Measurements from ENCODE around the gene CDX4. TPM values are rescaled to one million over a fixed set of nuclear protein-coding genes. Genes with fewer than 3 reads are reported as not detected.
"Not testable (repeated sequence)": the region's sequence is repeated elsewhere in the genome, so short reads cannot be mapped to it uniquely, and the experiment has no call there.

Gene CDX4
- total and polyA plus RNA-seq, 4 donors: not detected

- TF ChIP-seq CTCF (IDR thresholded peaks at IDR 0.05; ENCODE audit: control extremely low read depth, extremely low read depth): no peak
- peak in 1 of 3 donors; percentile 3 for DNase-seq
- H3K27ac ChIP-seq (ENCODE audit: low read depth in 1 of 2, low read length in 1 of 2): no peak overlapping the region
- peaks cover 0 to 8% (median 0%) of the 10 kb centered on the region in 4 donors for H3K9me3 ChIP-seq (ENCODE audit: control insufficient read depth in 4 of 4, insufficient read depth in 3 of 4, low read length in 3 of 4)
- no peaks in the 10 kb centered on the region for H3K36me3 ChIP-seq (ENCODE audit: control insufficient read depth in 4 of 4, insufficient read depth in 4 of 4, low read length in 4 of 4)
- WGBS, 2 donors: 86 to 98% methylated on average over 4 of the region's 4 CpGs
- no peaks in the 10 kb centered on the region for H3K4me1 ChIP-seq (ENCODE audit: control insufficient read depth in 5 of 5, insufficient read depth in 5 of 5, low read length in 5 of 5)
- no peak overlapping the region for H3K4me3 ChIP-seq
- no peak overlapping the region for H3K9ac ChIP-seq (ENCODE audit: insufficient read depth in 1 of 2, low read length in 2 of 2)
- ATAC-seq (ENCODE audit: insufficient read depth, low FRiP score): no peak
- no peaks in the 10 kb centered on the region for H3K27me3 ChIP-seq (ENCODE audit: control insufficient read depth in 3 of 3, insufficient read depth in 3 of 3, low read length in 2 of 3)
Observed at GRCh38 chrX:73478961-73479360, 32.1 kb downstream of the CDX4 start.

GRCh38 chrX:73481521-73481920, 34.7 kb downstream of the CDX4 start:
- WGBS, 2 donors: 70 to 76% methylated on average over 2 of the region's 2 CpGs
- TF ChIP-seq CTCF (IDR thresholded peaks at IDR 0.05; ENCODE audit: control extremely low read depth, extremely low read depth): no peak
- Histone ChIP-seq H3K36me3 (ENCODE audit: control insufficient read depth in 4 of 4, insufficient read depth in 4 of 4, low read length in 4 of 4) (no peaks in the 10 kb centered on the region), H3K9ac (ENCODE audit: insufficient read depth in 1 of 2, low read length in 2 of 2) (no peak overlapping the region), H3K4me3 (no peak overlapping the region), H3K9me3 (ENCODE audit: control insufficient read depth in 4 of 4, insufficient read depth in 3 of 4, low read length in 3 of 4) (peaks cover 0 to 8% (median 0%) of the 10 kb centered on the region in 4 donors), H3K4me1 (ENCODE audit: control insufficient read depth in 5 of 5, insufficient read depth in 5 of 5, low read length in 5 of 5) (no peaks in the 10 kb centered on the region), H3K27me3 (ENCODE audit: control insufficient read depth in 3 of 3, insufficient read depth in 3 of 3, low read length in 2 of 3) (no peaks in the 10 kb centered on the region), H3K27ac (ENCODE audit: low read depth in 1 of 2, low read length in 1 of 2) (no peak overlapping the region)
- ATAC-seq (ENCODE audit: insufficient read depth, low FRiP score): no peak
- DNase-seq: no peak

- DNase-seq: peak in 1 of 3 donors; percentile 8
- H3K27me3 ChIP-seq (ENCODE audit: control insufficient read depth in 3 of 3, insufficient read depth in 3 of 3, low read length in 2 of 3): no peaks in the 10 kb centered on the region
- whole genome bisulfite sequencing, 2 donors: 64 to 85% methylated on average over 3 of the region's 3 CpGs
- H3K9me3 ChIP-seq (ENCODE audit: control insufficient read depth in 4 of 4, insufficient read depth in 3 of 4, low read length in 3 of 4): no peaks in the 10 kb centered on the region
- no peaks in the 10 kb centered on the region for H3K36me3 ChIP-seq (ENCODE audit: control insufficient read depth in 4 of 4, insufficient read depth in 4 of 4, low read length in 4 of 4)
- no peak for ATAC-seq (ENCODE audit: insufficient read depth, low FRiP score)
- no peak overlapping the region for H3K9ac ChIP-seq (ENCODE audit: insufficient read depth in 1 of 2, low read length in 2 of 2)
- no peak overlapping the region for H3K4me3 ChIP-seq
- H3K27ac ChIP-seq (ENCODE audit: low read depth in 1 of 2, low read length in 1 of 2): no peak overlapping the region
- TF ChIP-seq CTCF (IDR thresholded peaks at IDR 0.05; ENCODE audit: control extremely low read depth, extremely low read depth): no peak
- no peaks in the 10 kb centered on the region for H3K4me1 ChIP-seq (ENCODE audit: control insufficient read depth in 5 of 5, insufficient read depth in 5 of 5, low read length in 5 of 5)
Observed at GRCh38 chrX:73490661-73491060, 43.8 kb downstream of the CDX4 start.

- 76 to 95% methylated on average over 4 of the region's 4 CpGs for WGBS, 2 donors
- not testable (repeated sequence) for ATAC-seq (ENCODE audit: insufficient read depth, low FRiP score)
Observed at GRCh38 chrX:73492178-73492577, 45.3 kb downstream of the CDX4 start.

More at GRCh38 chrX:73492178-73492577, 45.3 kb downstream of the CDX4 start:
- H3K4me1 ChIP-seq (ENCODE audit: control insufficient read depth in 5 of 5, insufficient read depth in 5 of 5, low read length in 5 of 5); H3K4me3 ChIP-seq; H3K27ac ChIP-seq (ENCODE audit: low read depth in 1 of 2, low read length in 1 of 2); H3K9ac ChIP-seq (ENCODE audit: insufficient read depth in 1 of 2, low read length in 2 of 2); DNase-seq; H3K27me3 ChIP-seq (ENCODE audit: control insufficient read depth in 3 of 3, insufficient read depth in 3 of 3, low read length in 2 of 3); H3K9me3 ChIP-seq (ENCODE audit: control insufficient read depth in 4 of 4, insufficient read depth in 3 of 4, low read length in 3 of 4); H3K36me3 ChIP-seq (ENCODE audit: control insufficient read depth in 4 of 4, insufficient read depth in 4 of 4, low read length in 4 of 4): not testable (repeated sequence)

Small RNAs within 50 kb of the gene (small RNA-seq; reads per million reads assigned to genes)
- gene MORF4L1P6 (ENCODE audit: low replicate concordance) (not detected), gene RNU6-1044P (ENCODE audit: low replicate concordance) (not detected)

Other genes starting within 250 kb of the CDX4 start
- gene NAP1L2, start 232.2 kb upstream of the CDX4 start, total RNA-seq: 1 to 10 TPM in 1 of 2 donors, under 1 TPM in 1; 0.46 to 3.3 TPM
- 1 to 10 TPM in 1 of 2 donors, under 1 TPM in 1; 0.88 to 1.7 TPM for gene NAP1L2, start 232.2 kb upstream of the CDX4 start, polyA plus RNA-seq
- 10 to 100 TPM in 1 of 2 donors, 1 to 10 TPM in 1; 6.7 to 14.3 TPM for gene CHIC1, start 116.1 kb downstream of the CDX4 start, total RNA-seq
- gene CHIC1, start 116.1 kb downstream of the CDX4 start, polyA plus RNA-seq: 1 to 10 TPM; 2.0 to 2.1 TPM